Left lung (tissue), 10 donors: ENCODE measurements around the gene TIAM1. TPM values are rescaled to one million over a fixed set of nuclear protein-coding genes. Genes with fewer than 3 reads are reported as not detected.

ENCODE experiments used
- ATAC-seq: fragments of 200-7000 bp; cut with Tn5 transposase; one replicate; pipeline ENCODE4 v1.9.1; 2020; ENCODE audit warnings: moderate library complexity
- DNase-seq, 4 donors: peaks; one replicate each; pipeline ENCODE4 v3.0.0-alpha.2; 2013 to 2020
- H3K27ac ChIP-seq, 2 donors: fragments of 200-600 bp; sonication (generic) in 1 of 2; one replicate each; pipeline versions ENCODE4 v1.5.0 to v1.8.0; 2020 to 2021
- H3K27me3 ChIP-seq, 2 donors: fragments of 200-600 bp; sonication (generic) in 1 of 2; one replicate each; pipeline versions ENCODE4 v1.5.0 to v1.8.0; 2020 to 2021
- H3K36me3 ChIP-seq, 2 donors: fragments of 200-600 bp; sonication (generic) in 1 of 2; one replicate each; pipeline versions ENCODE4 v1.5.0 to v1.8.0; 2020 to 2021
- H3K4me1 ChIP-seq, 2 donors: fragments of 200-600 bp; one replicate each; pipeline ENCODE4 v1.8.0; 2021
- H3K4me3 ChIP-seq, 2 donors: fragments of 200-600 bp; sonication (generic) in 1 of 2; one replicate each; pipeline versions ENCODE4 v1.5.0 to v1.8.0; 2020 to 2021; ENCODE audit warnings: mild to moderate bottlenecking in 1 of 2
- H3K9me3 ChIP-seq, 2 donors: fragments of 200-600 bp; sonication (generic) in 1 of 2; one replicate each; pipeline versions ENCODE4 v1.5.0 to v1.8.0; 2020 to 2021
- intact Hi-C, 2 donors: fragments of 100-400 bp; cut with DNase I; formaldehyde crosslinking; loops; one replicate each; pipeline versions ENCODE4 v1.11.2 to v1.14.2; 2022
- polyA plus RNA-seq, 6 donors: library from polyadenylated mRNA; unstranded; fragments of 120-200 nt; gene quantifications; one replicate each; pipeline ENCODE4 v1.2.1, GENCODE V29; 2013; ENCODE audit not compliant: insufficient read length in 6 of 6
- total RNA-seq, 2 donors: library from RNA; stranded (reverse); fragmentation: NEBNext Ultra II Directional; extraction: Animal tissue kit (Norgen Biotek cat#: 25700); gene quantifications; one replicate each; pipeline ENCODE4 v1.2.1, GENCODE V29; 2021
- TF ChIP-seq, protein P1 (sequence below), 2 donors: fragments of 200-600 bp; sonication (generic) in 1 of 2; IDR thresholded peaks; one replicate each; pipeline versions ENCODE4 v1.5.0 to v1.8.0; 2021; ENCODE audit warnings: antibody characterized with exemption in 2 of 2
- donor health status: DM: no; HTN: yes; CAD: no.
- donor health status: DM: no; HTN: no; CAD: no.

Gene TIAM1
- total and polyA plus RNA-seq, 8 donors, result 9.7 to 65.5 (median 49.5) TPM

DNA sequence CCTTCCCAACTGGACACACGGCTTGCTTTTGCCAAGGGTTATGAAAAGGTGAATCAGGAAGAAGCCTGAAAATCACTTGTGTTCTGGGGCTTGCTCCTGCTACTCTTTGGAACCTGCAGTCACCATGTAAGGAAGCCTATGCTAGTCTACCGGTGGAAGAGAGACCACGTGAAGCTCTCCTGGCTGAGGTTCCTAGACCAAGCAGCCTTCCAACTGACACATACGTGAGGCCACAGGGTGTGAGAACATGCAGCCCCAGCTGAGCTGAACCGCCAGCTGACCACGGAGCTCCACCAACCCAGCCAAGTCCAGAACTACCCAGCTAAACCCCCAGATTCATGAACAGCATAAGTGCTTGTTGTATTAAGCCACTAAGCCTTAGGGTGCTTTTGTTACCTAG is 233.0 kb downstream of the TIAM1 start:
- intact Hi-C loops, result loop anchor here in 1 of 2 donors (10.0 kb wide), 1 partner anchor 494 kb away; no protein-coding TSS in a partner anchor
- H3K4me1 ChIP-seq, result peaks cover 0 to 16% of the 10 kb centered on the region in 2 donors
- ATAC-seq (no peak), DNase-seq (no peak)
- no peaks in the 10 kb centered on the region for H3K27me3 ChIP-seq
- no peak overlapping the region for H3K27ac ChIP-seq
- no peaks in the 10 kb centered on the region for H3K9me3 ChIP-seq
- TF ChIP-seq, protein P1, sequence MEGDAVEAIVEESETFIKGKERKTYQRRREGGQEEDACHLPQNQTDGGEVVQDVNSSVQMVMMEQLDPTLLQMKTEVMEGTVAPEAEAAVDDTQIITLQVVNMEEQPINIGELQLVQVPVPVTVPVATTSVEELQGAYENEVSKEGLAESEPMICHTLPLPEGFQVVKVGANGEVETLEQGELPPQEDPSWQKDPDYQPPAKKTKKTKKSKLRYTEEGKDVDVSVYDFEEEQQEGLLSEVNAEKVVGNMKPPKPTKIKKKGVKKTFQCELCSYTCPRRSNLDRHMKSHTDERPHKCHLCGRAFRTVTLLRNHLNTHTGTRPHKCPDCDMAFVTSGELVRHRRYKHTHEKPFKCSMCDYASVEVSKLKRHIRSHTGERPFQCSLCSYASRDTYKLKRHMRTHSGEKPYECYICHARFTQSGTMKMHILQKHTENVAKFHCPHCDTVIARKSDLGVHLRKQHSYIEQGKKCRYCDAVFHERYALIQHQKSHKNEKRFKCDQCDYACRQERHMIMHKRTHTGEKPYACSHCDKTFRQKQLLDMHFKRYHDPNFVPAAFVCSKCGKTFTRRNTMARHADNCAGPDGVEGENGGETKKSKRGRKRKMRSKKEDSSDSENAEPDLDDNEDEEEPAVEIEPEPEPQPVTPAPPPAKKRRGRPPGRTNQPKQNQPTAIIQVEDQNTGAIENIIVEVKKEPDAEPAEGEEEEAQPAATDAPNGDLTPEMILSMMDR (IDR thresholded peaks at IDR 0.05), result no peak
- no peak overlapping the region for H3K4me3 ChIP-seq
- H3K36me3 ChIP-seq, result no peaks in the 10 kb centered on the region

DNA sequence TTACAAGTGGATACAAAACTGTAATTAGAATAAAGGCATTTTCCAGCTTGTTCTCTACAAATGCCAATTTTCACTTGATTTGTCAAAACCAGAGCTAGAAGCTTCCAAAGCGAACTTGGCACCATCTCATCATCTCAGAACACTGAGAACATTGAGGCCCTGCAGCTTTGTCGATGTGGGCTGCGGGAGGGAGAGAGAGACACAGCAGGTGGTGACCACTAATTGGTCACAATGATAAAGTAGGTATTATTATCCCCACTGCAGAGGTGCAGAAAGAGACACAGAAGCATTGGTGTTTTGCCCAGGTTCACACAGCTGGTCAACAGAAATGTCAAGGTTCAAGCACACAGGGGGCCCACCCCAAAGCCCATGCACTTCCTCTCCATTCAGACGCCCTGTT is 233.6 kb downstream of the TIAM1 start:
- ATAC-seq (no peak), DNase-seq (no peak)
- intact Hi-C loops, result loop anchor here in 1 of 2 donors (10.0 kb wide), 1 partner anchor 494 kb away; no protein-coding TSS in a partner anchor
- Histone ChIP-seq H3K4me1 (peaks cover 0 to 15% of the 10 kb centered on the region in 2 donors), H3K36me3 (no peaks in the 10 kb centered on the region), H3K4me3 (no peak overlapping the region), H3K9me3 (no peaks in the 10 kb centered on the region), H3K27me3 (no peaks in the 10 kb centered on the region), H3K27ac (no peak overlapping the region)
- TF ChIP-seq, protein P1 (IDR thresholded peaks at IDR 0.05), result no peak

DNA sequence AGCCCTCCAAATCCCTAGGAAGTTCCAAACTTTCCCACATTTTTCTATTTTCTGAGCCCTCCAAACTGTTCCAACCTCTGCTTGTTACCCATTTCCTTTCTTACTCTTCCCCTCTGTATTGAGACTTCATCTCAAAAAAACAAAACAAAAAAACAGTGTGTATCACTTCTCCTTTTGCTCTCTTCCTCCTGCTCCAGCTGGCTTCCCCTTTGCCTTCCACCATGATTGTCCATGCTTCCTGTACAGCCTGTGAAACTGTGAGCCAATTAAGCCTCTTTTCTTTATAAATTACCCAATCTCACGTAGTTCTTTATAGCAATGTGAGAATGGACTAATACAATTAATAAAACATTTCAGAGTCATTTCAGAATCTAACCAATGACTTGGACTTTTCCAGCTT is 236.2 kb downstream of the TIAM1 start:
- peak; percentile 61 for ATAC-seq
- TF ChIP-seq, protein P1 (IDR thresholded peaks at IDR 0.05), result no peak
- Histone ChIP-seq H3K4me3 (no peak overlapping the region), H3K27ac (peak overlapping the region in 1 of 2 donors; percentile 38), H3K27me3 (no peaks in the 10 kb centered on the region), H3K9me3 (no peaks in the 10 kb centered on the region), H3K36me3 (no peaks in the 10 kb centered on the region), H3K4me1 (peaks cover 0 to 15% of the 10 kb centered on the region in 2 donors)
- intact Hi-C loops, result loop anchor here in 1 of 2 donors (5.0 kb wide), 1 partner anchor 74 kb away; no protein-coding TSS in a partner anchor
- no peak for DNase-seq

DNA sequence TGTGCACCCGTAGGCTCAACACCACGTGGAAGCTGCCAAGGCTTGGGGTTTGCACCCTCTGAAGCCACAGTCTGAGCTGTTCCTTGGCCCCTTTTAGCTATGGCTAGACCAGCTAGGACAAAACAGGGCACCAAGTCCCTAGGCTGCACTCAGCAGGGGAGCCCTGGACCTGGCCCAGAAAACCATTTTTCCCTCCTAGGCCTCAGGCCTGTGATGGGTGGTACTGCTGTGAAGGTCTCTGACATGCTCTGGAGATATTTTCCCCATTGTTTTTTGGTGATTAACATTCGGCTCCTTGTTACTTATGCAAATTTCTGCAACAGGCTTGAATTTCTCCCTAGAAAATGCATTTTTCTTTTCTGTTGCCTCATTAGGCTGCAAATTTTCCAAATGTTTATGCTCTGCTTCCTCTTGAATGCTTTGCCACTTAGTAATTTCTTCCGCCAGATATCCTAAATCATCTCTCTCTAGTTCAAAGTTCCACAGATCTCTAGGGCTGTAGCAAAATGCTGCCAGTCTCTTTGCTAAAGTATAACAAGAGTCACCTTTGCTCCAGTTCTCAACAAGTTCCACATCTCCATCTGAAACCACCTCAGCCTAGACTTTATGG is 236.8 kb downstream of the TIAM1 start:
- H3K4me1 ChIP-seq, result peaks cover 0 to 15% of the 10 kb centered on the region in 2 donors
- no peak for ATAC-seq
- TF ChIP-seq, protein P1 (IDR thresholded peaks at IDR 0.05), result no peak
- no peak overlapping the region for H3K4me3 ChIP-seq
- no peaks in the 10 kb centered on the region for H3K9me3 ChIP-seq
- no peaks in the 10 kb centered on the region for H3K36me3 ChIP-seq
- intact Hi-C loops, result loop anchor here in 1 of 2 donors (5.0 kb wide), 1 partner anchor 75 kb away; no protein-coding TSS in a partner anchor
- H3K27me3 ChIP-seq, result no peaks in the 10 kb centered on the region
- H3K27ac ChIP-seq, result peak overlapping the region; percentile 38 to 48
- no peak for DNase-seq

DNA sequence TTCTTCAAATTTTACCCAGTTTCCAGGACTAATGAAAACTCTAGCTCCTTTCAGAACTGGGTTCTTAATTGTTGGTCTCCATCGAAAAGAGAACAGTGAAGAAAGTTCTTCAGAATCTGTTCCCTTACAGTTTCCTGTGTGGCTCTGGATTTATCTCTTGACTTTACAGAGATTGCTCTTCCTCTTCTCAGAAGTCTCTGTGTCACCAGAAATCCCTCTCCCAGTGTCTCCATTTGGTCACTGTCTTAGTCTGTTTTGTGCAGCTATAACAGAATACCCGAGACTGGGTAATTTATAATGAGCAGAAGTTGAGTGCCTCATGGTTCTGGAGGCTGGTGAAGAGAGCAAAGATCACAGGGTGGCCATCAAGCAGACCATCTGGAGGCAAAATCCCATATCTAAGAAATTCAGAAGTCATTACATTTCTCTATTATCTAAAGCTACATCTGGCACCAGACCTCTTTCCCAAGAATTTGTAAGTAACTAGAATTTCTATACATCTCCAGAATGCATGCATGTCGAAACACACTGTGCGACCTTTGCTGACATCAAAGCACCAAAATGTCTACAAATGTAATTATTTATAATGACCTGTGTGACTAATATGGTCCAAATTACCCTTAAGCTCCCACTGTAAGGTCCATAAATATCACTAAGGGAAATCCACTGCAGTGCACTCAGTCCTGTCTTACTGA is 240.3 kb downstream of the TIAM1 start:
- ATAC-seq (peak; percentile 16), DNase-seq (no peak)
- TF ChIP-seq, protein P1 (IDR thresholded peaks at IDR 0.05), result no peak
- H3K4me1 ChIP-seq, result peaks cover 0 to 15% of the 10 kb centered on the region in 2 donors
- H3K9me3 ChIP-seq, result no peaks in the 10 kb centered on the region
- peaks cover 0 to 7% of the 10 kb centered on the region in 2 donors for H3K27me3 ChIP-seq
- no peak overlapping the region for H3K27ac ChIP-seq
- H3K36me3 ChIP-seq, result no peaks in the 10 kb centered on the region
- intact Hi-C loops, result no loop called here
- no peak overlapping the region for H3K4me3 ChIP-seq
